Measurements from ENCODE around the gene TMEM178B.
"Not testable (repeated sequence)": the region's sequence is repeated elsewhere in the genome, so short reads cannot be mapped to it uniquely, and the experiment has no call there.

The TMEM178B gene

DNA sequence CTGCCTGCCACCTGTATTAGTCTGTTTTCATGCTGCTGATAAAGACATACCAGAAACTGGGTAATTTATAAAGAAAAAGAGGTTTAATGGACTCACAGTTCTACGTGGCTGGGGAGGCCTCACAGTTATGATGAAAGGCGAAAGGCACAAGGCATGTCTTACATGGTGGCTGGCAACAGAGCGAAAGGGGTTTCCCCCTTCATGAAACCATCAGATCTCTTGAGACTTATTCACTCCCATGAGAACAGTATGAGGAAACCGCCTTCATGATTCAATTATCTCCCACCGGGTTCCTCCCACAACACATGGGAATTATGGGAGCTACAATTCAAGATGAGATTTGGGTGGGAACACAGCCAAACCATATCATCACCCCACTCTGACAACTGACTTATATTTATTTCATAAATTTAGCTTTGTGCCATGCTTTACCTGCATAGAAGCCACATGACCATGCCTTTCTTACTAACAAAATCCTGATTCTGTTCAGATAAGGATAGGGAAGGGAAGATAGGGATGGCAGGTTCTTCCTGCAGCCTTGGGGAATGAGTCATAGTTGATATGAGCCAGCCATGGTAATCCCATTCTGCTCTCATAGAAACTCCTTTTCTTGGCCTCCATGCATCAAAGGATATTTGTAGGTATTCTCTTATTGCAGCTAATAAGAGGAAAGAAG is 286.0 kb downstream of the TMEM178B start:
- no peak for DNase-seq

DNA sequence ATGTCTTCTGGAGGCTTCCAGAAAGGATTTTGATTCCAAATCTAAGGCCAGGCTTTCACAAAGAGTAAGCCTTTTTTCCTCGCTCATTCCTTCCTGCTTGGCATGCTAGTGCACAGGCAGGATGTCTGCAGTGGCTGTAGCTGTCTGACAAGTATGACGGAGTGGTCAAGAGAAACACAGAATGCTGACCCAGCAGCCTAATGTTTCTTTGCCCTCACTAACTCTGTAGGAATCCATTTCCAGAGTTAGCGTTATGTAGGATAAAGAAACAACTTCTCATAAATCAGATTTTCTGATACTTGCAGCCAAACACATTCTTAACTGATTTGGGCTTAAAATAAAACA is 286.5 kb downstream of the TMEM178B start:
- no peak for DNase-seq

GRCh38 chr7:141360803-141361202 is 286.9 kb downstream of the TMEM178B start:
- no peak for DNase-seq

DNA sequence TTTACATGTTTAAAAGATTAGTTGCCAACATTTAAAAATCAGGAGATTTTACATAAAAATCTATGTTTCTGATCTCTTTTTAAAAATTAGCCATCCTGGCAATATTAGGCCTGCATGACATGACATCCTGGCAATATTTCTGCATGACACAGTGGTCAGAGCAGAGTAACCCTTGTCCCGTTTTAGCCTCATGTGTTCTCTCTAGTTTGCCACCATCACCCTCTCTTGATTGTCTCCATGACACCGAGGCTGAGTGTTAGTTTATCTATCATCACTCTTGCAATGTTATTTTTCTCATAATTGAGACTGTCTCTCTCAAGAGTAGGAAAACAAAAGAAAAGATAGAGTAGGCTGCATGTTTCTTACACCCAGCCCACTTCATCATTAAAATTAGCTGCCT is 287.6 kb downstream of the TMEM178B start:
- no peak for DNase-seq

- no peak for DNase-seq
These were observed 288.1 kb downstream of the TMEM178B start for GRCh38 chr7:141361960-141362359.

GRCh38 chr7:141362580-141363435 is 288.9 kb downstream of the TMEM178B start:
- no peak for DNase-seq

DNA sequence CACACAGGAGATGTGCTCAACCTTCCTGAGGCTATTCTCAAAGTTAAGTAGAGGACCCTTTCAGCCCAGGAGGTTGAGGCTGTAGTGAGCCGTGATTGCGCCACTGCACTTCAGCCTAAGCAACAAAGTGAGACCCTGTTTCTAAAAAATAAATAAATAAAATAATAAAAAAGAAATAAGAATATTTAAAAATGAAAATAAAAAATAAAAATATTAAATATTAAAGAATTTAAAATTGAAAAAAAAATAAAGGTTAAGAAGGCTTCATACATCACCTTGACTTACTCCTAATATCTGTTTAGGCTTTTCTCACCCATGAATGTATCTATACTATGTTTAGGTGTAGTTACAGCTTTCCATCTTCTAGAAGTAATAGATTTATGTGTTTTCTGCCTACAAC is 289.9 kb downstream of the TMEM178B start:
- DNase-seq = no peak

GRCh38 chr7:141366091-141366621 is 292.3 kb downstream of the TMEM178B start:
- DNase-seq = no peak

DNA sequence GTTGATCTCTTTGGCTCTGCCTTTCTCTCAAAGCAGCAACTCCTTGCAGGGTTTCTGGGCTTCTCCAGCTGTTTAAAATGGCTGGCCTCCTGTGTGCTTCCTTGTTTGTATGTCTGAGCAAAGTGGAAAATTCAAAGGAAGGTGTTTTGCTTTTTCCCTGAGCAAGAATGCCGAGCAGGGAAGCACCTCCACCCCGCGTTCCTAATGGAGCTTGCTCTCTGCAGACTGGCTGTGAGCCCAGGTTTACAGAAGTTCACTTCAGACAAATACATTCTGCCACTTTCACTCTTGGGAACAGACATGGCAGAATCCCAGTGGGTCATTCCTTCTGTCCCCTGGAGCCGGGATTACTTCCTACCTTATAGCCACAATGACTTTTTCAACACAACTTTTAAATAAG is 295.6 kb downstream of the TMEM178B start:
- peak; percentile 36 for DNase-seq

DNA sequence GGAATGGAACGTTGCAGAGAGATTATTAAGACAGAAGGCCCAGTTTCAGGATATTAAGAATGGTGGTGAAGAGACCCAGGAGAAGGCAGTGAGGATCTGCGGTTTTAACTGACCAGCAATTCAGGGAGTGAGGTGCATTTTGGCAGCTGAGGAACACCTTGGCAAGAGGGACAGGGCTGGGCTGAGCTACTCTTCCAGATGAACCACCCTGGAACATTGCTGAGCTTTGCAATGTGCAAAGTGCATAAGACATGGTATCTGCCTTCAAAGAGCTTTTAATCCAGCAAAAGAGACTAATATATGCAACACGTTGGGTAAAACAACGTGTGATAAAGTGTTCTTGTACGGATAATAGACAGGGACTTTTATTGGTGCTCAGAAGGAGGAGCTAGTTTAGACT is 296.3 kb downstream of the TMEM178B start:
- no peak for DNase-seq

DNA sequence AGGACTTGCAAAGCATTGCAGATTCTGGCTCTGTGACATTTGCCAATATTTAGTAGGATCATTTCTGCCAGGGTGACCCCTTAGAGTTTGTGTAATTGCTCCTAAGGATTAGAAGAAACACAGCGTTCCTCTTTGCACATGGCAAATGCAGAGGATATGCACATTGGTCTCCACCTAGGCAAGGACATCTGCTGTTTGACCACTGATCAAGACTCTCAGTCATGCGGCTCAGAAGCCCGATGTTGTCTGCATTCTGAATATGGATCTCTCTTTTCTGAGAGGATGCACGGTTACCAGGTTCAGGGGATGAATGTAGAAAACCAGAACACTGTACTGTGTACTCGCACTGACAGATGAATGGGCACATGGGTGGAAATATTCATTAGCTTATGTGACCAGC is 296.8 kb downstream of the TMEM178B start:
- no peak for DNase-seq

DNA sequence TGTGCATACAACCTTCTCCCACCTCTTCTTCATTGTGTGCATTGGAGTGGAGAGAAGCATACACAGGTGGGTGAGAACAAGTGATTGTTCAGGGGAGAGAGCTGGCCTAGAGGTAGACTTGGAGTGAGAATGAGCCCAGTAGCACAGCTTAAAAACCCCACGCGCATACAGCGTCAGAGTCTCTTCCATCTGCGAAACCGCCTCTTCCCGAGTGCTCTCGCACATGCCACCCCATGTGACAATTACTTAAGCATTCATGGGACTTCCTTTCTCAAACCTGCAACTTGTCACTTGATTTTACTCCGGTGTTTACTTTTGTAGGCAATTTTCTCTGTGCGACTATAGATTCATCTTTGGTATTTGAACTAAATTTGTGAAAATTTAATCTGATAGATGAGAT is 300.6 kb downstream of the TMEM178B start:
- no peak for DNase-seq

- DNase-seq = no peak
These were observed 301.6 kb downstream of the TMEM178B start for GRCh38 chr7:141375442-141375841.

GRCh38 chr7:141377906-141378305 is 304.0 kb downstream of the TMEM178B start:
- no peak for DNase-seq

GRCh38 chr7:141378405-141378804 is 304.5 kb downstream of the TMEM178B start:
- no peak for DNase-seq

DNA sequence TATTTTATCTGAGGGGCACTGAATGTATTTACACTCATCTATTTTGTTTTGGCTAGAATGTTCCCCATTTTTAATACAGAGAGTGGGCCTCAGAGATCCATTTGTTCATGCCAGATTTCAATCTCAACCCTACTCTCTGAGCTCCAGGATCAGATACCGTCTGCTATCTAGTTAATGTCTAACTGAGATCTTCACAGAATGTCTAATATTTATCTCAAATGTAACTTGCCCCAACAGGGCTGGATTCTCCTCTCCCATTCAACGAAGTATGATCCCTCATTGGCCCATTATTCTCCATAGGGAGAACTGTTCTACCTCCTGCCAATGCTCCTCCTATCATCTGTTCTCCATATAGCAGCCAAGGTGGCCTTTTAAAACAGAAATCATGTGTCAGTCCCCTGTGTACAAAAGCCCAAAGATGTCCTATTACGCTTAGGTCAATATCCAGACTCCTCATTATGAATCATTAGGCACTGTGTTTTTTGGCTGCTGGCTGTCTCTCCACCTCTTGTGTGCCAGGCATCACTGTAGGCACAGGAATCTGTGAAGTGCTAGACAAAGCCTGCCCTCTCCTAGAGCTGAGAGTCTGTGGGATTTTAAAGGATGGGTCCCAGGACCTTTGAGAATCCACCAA is 308.0 kb downstream of the TMEM178B start:
- DNase-seq = no peak

- DNase-seq = not testable (repeated sequence)
These were observed 309.5 kb downstream of the TMEM178B start for GRCh38 chr7:141383356-141383755.

- no peak for DNase-seq
These were observed 313.0 kb downstream of the TMEM178B start for GRCh38 chr7:141386881-141387280.

DNA sequence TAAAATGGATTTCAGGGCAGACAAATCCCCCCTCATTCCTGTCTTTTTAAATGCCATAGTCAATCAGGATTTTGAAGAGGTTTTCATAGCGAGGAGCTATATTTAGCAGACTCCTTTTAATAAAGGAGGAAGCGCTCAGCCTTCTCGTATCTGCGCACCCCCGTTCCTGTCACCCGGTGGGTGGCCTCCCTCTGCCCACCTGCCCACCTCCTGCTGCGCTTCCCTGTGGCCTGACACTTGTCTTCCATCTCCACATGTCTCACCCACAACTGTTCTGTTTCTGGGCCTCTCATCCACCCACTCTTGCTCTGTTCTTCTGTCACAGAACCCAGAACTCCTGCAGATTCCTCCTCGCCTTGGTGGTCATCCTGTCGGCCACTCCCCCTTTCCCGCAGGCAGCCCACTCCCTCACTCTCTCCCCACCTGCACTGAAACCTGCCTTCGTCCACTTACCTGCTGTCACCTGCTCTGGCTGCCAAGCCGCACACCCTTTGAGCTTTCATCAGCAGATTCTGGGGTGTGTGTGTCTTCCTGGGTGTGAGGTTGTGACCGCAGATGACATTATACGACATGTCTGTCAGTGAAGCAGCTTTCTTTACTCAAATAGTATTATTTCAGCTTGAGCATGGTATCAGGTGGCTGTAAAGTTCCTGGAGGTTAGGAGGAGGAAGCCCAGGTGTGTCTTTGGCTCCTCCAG is 313.8 kb downstream of the TMEM178B start:
- DNase-seq = no peak

DNA sequence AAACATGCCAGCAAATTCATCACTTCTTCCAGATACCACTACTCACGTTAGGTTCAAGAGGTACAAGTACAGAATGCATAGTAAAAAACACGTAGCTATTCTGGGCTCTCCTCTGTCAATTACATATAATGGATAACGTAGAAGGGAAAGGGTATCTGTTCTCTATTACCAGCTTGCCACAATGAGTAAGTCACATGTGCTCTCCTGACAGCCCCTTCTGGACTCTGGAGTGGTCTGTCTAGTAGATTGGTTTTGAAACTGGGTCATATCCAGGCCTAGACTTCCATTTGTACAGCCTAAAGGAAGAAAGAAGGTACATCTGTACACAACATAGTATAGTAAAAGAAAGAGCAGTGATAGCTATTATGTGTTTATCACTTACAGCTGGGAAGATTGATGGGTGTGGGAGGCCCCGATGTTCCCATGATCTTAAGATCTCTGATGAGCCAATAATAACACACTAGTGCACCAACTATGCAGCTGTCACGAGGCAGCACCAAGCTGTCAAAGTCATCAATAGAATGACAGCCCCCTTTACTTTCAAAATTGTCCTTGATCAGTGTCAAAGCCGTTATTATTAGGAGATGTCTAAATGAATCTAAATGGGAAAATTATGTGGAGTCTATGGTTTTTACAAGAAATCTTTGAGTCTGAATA is 315.4 kb downstream of the TMEM178B start:
- DNase-seq = no peak

GRCh38 chr7:141390339-141390738 is 316.5 kb downstream of the TMEM178B start:
- DNase-seq = no peak

- DNase-seq = no peak
These were observed 319.2 kb downstream of the TMEM178B start for GRCh38 chr7:141393056-141393455.

Data from NCI-H1694 treated with DMSO at 0.1 percent for 48 hours (cell line).